ENCODE measurements around the gene RNF149. TPM values are rescaled to one million over a fixed set of nuclear protein-coding genes. Genes with fewer than 3 reads are reported as not detected.
"Not testable (repeated sequence)": the region's sequence is repeated elsewhere in the genome, so short reads cannot be mapped to it uniquely, and the experiment has no call there.

RNF149 gene
- total RNA-seq, 4 donors from 2014 or later: 70.1 to 135 (median 77.7) TPM

DNA sequence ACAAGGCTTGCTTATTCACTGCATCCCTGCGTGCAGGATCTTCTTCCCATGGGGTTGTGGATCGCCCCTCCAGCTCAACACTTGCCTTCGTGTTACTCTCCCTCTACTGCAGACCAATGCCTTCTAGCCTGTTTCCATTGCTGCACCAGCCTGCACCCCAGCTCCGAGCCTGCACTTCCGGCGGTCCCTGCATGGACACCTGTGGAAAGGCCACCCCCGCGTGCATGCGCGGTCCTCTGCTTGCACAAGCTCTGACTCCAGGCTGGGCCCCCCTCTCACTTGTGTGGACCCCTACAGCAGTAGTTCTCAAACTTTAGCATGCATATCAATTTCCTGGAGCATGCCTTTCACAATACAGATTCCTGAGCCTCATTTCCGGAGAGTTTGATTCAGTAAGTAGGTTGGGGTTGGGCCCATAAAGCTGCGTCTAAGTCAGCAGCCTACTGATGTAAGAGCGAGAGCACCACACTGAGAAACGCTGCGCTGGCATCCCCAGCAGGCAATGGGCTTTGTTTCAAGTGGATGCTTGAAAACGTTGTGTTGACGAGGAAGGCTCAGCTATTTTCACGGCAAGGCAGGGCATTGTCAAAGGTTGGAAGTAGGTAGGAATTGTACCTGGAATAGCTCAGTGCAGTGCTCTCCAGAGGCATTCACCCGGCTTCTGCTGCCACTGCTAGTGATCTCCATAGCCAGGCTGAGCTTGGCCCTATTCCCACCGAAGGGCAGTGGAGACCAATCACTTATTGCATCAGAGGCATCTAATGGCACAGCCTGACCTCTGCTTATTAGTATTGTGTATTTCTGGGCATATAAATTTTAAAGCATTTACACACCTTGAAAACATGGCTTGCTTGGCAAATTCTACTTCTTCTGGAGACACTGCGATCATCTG lies 46.2 kb upstream of the RNF149 start:
- WGBS: 89% methylated on average over 21 of the region's 21 CpGs
- H3K9me3 ChIP-seq: no peaks in the 10 kb centered on the region
- no peaks in the 10 kb centered on the region for H3K27me3 ChIP-seq
- H3K27ac ChIP-seq: no peak overlapping the region
- TF ChIP-seq POLR2A (IDR thresholded peaks at IDR 0.05) (no peak), POLR2AphosphoS5 (IDR thresholded peaks at IDR 0.05) (no peak), CTCF (IDR thresholded peaks at IDR 0.05) (no peak), EP300 (IDR thresholded peaks at IDR 0.05) (no peak)
- no peaks in the 10 kb centered on the region for H3K36me3 ChIP-seq
- H3K4me3 ChIP-seq: no peak overlapping the region
- DNase-seq (ENCODE audit: low spot score in 2 of 2): no peak
- peaks cover under 1% of the 10 kb centered on the region for H3K4me1 ChIP-seq

DNA sequence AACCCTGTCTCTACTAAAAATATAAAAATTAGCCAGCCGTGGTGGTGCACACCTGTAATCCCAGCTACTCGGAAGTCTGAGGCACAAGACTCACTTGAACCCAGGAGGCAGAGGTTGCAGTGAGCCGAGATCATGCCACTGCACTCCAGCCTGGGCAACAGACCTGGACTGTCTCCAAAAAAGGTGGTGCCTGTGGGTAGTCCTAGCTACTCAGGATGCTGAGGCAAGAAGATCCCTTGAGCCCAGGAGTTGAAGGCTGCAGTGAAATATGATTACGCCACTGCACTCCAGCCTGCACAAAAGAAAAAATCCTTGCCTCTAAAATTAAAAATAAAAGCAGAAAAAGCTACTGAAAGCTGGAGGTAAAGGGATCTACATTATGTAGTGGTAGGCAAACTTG lies 44.1 kb upstream of the RNF149 start:
- WGBS: 78% methylated on average over 4 of the region's 4 CpGs
- not testable (repeated sequence) for DNase-seq (ENCODE audit: low spot score in 2 of 2); H3K36me3 ChIP-seq; H3K4me1 ChIP-seq; H3K4me3 ChIP-seq; H3K9me3 ChIP-seq; H3K27ac ChIP-seq; H3K27me3 ChIP-seq

DNA sequence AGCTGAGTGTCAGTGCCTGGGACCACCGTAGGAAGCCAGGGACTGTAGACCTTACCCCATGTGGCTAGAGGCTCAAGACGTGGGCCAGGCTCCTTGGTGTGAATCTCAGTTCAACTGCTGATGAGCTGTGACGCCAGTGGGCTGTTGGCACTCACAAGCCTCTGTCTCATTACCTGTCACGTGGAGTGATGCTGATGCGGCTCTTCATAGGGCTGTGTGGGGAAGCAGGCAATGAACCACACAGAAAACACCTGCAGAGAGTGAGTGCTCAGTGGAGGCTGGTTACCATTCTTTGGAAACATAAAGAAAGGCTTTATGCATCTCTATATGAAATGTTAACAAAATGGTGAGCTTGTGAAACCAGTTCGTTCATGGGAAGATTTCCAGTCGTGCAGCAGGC lies 42.7 kb upstream of the RNF149 start:
- Histone ChIP-seq H3K4me1 (no peaks in the 10 kb centered on the region), H3K36me3 (no peaks in the 10 kb centered on the region), H3K4me3 (no peak overlapping the region), H3K9me3 (no peaks in the 10 kb centered on the region), H3K27ac (no peak overlapping the region), H3K27me3 (no peaks in the 10 kb centered on the region)
- no peak for DNase-seq (ENCODE audit: low spot score in 2 of 2)
- TF ChIP-seq EP300 (IDR thresholded peaks at IDR 0.05) (no peak), CTCF (IDR thresholded peaks at IDR 0.05) (no peak), POLR2A (IDR thresholded peaks at IDR 0.05) (no peak), POLR2AphosphoS5 (IDR thresholded peaks at IDR 0.05) (no peak)
- 86% methylated on average over 7 of the region's 7 CpGs for WGBS

- no peak for TF ChIP-seq POLR2AphosphoS5 (IDR thresholded peaks at IDR 0.05)
- no peak for TF ChIP-seq POLR2A (IDR thresholded peaks at IDR 0.05)
- no peak for TF ChIP-seq CTCF (IDR thresholded peaks at IDR 0.05)
- TF ChIP-seq EP300 (IDR thresholded peaks at IDR 0.05): no peak
- Histone ChIP-seq H3K27ac (no peak overlapping the region), H3K4me1 (no peaks in the 10 kb centered on the region), H3K4me3 (no peak overlapping the region), H3K27me3 (no peaks in the 10 kb centered on the region), H3K9me3 (no peaks in the 10 kb centered on the region), H3K36me3 (no peaks in the 10 kb centered on the region)
- DNase-seq (ENCODE audit: low spot score in 2 of 2): no peak
- WGBS: 75% methylated on average over 7 of the region's 7 CpGs
Observed at GRCh38 chr2:101349893-101350662, 41.6 kb upstream of the RNF149 start.

- Histone ChIP-seq H3K27me3 (no peaks in the 10 kb centered on the region), H3K9me3 (no peaks in the 10 kb centered on the region), H3K4me3 (no peak overlapping the region), H3K27ac (no peak overlapping the region), H3K4me1 (no peaks in the 10 kb centered on the region), H3K36me3 (no peaks in the 10 kb centered on the region)
- TF ChIP-seq POLR2AphosphoS5 (IDR thresholded peaks at IDR 0.05) (no peak), CTCF (IDR thresholded peaks at IDR 0.05) (no peak), POLR2A (IDR thresholded peaks at IDR 0.05) (no peak)
- WGBS: 82% methylated on average over 1 of the region's 1 CpG
- DNase-seq (ENCODE audit: low spot score in 2 of 2): no peak
Observed at GRCh38 chr2:101348883-101349282, 40.4 kb upstream of the RNF149 start.
